NCI-H510A treated with DMSO at 0.1 percent for 48 hours (cell line): ENCODE data around the gene TLCD3B.

ENCODE experiments used
- DNase-seq: peaks from one replicate; lab custom pipeline; 2025; lab: John Stamatoyannopoulos, UW

TLCD3B gene

GRCh38 chr16:29988346-29989075 is 42.6 kb downstream of the TLCD3B start:
- DNase-seq, result no peak

DNA sequence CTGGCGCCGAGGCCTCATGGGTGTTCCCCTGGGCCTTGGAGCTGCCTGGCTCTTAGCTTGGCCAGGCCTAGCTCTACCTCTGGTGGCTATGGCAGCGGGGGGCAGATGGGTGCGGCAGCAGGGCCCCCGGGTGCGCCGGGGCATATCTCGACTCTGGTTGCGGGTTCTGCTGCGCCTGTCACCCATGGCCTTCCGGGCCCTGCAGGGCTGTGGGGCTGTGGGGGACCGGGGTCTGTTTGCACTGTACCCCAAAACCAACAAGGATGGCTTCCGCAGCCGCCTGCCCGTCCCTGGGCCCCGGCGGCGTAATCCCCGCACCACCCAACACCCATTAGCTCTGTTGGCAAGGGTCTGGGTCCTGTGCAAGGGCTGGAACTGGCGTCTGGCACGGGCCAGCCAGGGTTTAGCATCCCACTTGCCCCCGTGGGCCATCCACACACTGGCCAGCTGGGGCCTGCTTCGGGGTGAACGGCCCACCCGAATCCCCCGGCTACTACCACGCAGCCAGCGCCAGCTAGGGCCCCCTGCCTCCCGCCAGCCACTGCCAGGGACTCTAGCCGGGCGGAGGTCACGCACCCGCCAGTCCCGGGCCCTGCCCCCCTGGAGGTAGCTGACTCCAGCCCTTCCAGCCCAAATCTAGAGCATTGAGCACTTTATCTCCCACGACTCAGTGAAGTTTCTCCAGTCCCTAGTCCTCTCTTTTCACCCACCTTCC is 43.5 kb downstream of the TLCD3B start:
- no peak for DNase-seq

DNA sequence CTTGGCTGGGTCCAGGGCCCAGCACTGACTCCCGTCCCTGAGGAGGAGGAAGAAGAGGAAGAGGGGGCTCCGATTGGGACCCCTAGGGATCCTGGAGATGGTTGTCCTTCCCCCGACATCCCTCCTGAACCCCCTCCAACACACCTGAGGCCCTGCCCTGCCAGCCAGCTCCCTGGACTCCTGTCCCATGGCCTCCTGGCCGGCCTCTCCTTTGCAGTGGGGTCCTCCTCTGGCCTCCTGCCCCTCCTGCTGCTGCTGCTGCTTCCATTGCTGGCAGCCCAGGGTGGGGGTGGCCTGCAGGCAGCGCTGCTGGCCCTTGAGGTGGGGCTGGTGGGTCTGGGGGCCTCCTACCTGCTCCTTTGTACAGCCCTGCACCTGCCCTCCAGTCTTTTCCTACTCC is 44.1 kb downstream of the TLCD3B start:
- DNase-seq, result no peak

GRCh38 chr16:29986231-29986630 is 44.8 kb downstream of the TLCD3B start:
- DNase-seq, result no peak

DNA sequence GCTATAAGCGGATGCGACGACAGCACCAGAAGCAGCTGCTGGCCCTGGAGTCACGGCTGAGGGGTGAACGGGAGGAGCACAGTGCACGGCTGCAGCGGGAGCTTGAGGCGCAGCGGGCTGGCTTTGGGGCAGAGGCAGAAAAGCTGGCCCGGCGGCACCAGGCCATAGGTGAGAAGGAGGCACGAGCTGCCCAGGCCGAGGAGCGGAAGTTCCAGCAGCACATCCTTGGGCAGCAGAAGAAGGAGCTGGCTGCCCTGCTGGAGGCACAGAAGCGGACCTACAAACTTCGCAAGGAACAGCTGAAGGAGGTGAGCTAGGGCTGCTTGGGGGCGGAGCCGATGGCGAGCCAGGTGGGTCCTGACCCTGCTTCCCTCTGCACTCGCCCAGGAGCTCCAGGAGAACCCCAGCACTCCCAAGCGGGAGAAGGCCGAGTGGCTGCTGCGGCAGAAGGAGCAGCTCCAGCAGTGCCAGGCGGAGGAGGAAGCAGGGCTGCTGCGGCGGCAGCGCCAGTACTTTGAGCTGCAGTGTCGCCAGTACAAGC is 45.7 kb downstream of the TLCD3B start:
- no peak for DNase-seq

DNA sequence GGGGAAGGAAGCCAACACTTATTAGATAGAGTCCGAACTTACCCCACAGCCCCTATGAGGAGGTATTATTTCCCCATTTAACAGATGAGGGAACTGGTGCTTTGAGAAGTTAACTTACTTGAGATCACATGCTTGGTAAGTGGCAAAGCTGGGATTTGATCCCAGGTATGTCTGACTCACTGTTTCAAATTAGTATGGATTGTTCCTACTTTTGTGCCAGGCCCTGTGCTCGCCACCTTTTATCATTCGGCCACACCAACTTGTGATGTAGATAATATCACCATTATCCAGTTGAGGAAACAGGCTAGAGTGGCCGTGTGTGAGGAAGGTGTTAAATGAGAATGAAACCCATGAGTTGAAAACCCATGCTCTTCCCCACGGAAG is 46.3 kb downstream of the TLCD3B start:
- no peak for DNase-seq

DNA sequence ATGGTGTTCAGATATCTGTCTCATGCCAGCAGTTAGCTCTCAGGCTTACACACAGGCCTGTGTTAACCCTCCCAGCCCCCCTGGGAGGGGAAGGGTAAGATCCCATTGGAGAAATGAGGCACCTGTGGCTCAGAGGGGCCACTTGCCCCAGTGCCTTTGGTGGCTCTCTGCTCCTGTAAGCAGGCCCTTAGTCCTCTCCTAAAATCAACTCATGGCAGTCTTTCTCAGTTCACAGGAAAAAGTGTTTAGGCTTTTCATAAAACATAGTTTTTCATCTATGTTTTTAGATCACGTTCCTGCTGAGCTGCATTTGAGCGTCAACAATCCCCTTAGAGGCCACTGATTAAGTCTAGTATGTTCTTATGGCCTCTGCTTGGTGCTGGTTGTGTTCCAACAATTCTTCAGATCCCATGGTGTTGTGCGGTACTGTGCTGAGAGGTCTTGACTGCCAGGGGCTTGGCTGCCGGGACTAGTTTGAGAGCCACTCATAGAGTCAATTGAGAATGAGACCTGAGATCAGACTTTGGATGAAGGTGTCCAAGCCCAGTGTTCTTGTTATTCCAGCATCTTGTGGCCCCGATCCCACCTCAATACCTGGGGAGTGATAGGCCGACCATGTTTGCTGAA is 46.8 kb downstream of the TLCD3B start:
- DNase-seq, result no peak

DNA sequence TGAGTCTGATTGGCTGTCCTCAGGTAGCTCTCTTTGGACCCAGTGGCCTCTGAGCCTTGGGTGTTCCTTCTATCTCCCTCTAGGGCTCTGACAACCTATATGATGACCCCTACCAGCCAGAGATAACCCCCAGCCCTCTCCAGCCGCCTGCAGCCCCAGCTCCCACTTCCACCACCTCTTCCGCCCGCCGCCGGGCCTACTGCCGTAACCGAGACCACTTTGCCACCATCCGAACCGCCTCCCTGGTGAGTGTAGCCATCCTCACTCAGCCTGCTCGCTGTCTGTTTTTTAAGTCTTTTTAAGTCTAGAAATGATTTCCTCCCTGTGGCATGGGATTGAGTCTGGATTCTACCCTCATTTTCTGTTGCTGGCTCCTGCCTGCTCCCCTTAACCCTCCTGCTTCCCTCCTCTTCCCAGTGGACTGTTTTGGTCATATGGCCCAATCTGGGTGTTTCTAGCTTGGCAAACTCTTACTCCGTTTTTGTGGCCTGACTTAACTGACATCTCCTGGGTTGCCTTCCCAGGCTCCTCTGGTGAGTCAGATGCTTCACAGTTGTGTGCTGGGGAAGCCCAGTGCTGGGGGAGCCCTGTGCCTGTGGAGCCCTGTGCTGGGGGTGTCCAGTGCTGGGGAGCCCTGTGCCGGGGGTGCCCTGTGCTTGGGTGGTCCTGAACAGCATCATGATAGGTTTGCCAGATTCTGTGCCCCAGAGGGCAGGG is 47.5 kb downstream of the TLCD3B start:
- no peak for DNase-seq

- no peak for DNase-seq
Observed at GRCh38 chr16:29982560-29983419, 48.3 kb downstream of the TLCD3B start.

GRCh38 chr16:29978564-29979270 is 52.4 kb downstream of the TLCD3B start:
- DNase-seq, result no peak

GRCh38 chr16:29978081-29978480 is 53.0 kb downstream of the TLCD3B start:
- DNase-seq, result no peak

DNA sequence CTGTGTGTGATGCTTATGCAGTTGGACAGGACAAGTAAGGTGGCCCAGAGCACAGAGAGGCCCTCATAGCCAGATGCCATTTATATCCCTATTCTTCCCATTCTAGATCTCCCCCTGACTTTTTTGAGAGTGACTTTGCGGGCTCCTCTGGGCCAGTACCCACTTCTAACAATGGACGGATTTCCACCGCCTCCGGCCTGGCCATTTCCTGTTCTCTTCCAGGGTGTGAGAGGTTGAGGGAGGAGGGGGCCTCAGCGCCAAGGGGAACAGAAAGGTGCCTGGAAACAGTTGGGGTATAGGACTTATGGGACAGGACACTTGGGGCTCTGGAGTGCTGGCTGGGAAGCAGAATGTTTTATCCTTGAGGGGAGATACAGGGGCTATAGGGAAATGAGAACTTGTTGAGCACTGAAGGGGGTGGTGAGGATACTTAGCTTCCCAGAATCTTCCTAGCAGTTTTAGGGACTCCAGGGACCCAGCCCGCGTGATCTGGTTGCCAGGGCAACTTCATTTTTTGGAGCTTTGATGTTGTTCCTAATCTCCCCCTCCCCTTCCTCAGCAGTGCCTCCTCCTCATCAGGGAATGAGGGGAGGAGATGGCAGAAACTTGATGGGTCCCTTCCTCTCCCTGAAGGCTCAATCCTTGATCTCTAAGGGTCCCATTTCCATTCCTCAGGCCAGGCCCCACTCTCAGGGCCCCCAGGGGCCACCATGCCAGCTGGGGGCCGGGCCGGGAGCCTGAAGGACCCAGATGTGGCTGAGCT is 53.8 kb downstream of the TLCD3B start:
- DNase-seq, result no peak

DNA sequence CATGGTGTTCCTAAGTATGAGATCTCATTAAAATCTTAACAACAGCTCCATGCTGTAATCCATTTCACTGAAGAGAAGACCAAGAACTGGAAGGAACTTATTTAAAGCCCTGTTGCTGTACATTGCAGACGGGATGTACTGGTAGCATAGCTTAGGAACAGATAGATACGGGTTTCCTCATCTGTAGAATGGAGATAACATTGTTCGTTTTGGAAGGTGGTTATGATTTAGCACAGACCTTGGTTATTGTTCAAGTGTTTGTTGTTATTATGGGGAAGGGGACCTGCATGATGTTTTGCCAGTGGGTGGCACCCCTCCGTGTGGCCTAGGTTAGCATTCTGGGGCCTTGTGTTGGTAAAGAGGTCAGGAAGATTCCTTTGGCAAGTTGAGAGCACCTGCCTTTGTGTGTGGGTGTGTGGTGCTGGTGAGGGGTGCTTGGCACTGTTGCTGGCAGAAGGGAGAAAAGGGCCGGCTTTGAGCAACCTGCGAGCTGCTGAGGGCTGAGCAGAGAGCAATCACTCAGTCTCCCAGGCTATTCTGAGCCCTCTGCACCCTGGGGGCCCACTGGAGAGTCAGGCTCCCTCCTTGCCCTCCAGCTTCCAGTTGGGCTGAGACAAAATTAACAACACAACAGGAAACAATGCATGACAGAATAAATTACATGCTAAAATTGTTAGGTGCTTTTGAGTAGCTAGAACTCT is 55.1 kb downstream of the TLCD3B start:
- no peak for DNase-seq

DNA sequence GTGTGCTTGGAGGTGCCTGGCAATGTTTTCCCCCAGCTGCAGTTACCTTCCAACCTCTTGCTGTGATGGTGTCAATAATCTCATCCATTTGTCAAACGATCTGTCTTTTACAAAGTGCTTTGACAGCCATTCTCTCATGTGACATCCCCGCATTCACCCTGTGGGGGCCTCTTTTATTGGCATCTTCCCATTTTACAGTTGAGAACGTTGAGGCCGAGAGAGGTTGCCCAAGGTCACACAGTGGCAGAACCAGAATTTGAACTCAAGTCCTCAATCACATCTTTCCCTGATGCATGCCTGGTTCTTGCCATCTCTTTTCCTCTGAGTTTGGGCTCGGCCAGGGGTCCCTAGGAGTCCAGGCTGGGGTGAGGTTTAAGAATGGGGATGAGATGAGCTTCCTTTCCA is 55.9 kb downstream of the TLCD3B start:
- DNase-seq, result no peak
